Measurements from ENCODE around the gene RBX1.

RBX1 gene

GRCh38 chr22:40955571-40955970 is 4.4 kb downstream of the RBX1 start:
- ATAC-seq: no peak
- no peak for TF ChIP-seq ESRRG (CRISPR knock-in tag; IDR thresholded peaks at IDR 0.05)
- TF ChIP-seq ZNF70 (CRISPR knock-in tag; IDR thresholded peaks at IDR 0.05): no peak
- no peak for TF ChIP-seq GLIS3 (CRISPR knock-in tag; IDR thresholded peaks at IDR 0.05)
- no peak for TF ChIP-seq ARNTL (CRISPR knock-in tag; IDR thresholded peaks at IDR 0.05; ENCODE audit: borderline replicate concordance, low read depth)
- TF ChIP-seq ZC3H10 (CRISPR knock-in tag; IDR thresholded peaks at IDR 0.05): no peak
- no peak for TF ChIP-seq SNAI2 (CRISPR knock-in tag; IDR thresholded peaks at IDR 0.05)
- no peak for TF ChIP-seq TSHZ2 (CRISPR knock-in tag; IDR thresholded peaks at IDR 0.05)
- TF ChIP-seq RARB (CRISPR knock-in tag; IDR thresholded peaks at IDR 0.05): no peak
- TF ChIP-seq TOX (CRISPR knock-in tag; IDR thresholded peaks at IDR 0.05; ENCODE audit: borderline replicate concordance): no peak
- TF ChIP-seq ZNF8 (CRISPR knock-in tag; IDR thresholded peaks at IDR 0.05): no peak
- TF ChIP-seq ZFP3 (CRISPR knock-in tag; IDR thresholded peaks at IDR 0.05): no peak
- TF ChIP-seq PPARA (CRISPR knock-in tag; IDR thresholded peaks at IDR 0.05; ENCODE audit: borderline replicate concordance): no peak

DNA sequence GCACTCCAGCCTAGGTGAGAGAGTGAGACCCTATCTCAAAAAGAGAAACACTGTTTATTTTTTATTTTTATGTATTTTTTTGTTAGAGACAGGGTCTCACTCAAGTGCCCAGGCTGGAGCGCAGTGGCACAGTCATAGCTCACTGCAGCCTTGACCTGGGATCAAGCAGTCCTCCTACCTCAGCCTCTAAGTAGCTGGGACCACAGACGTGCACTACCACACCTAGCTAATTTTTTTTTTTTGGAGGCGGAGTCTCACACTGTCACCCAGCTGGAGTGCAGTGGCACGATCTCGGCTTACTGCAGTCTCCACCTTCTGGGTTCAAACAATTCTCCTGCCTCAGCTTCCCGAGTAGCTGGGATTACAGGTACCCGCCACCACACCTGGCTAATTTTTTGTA is 6.4 kb downstream of the RBX1 start:
- ATAC-seq: no peak
- no peak for TF ChIP-seq PATZ1 (CRISPR knock-in tag; IDR thresholded peaks at IDR 0.05; ENCODE audit: borderline replicate concordance)
- TF ChIP-seq ZC3H10 (CRISPR knock-in tag; IDR thresholded peaks at IDR 0.05): no peak
- no peak for TF ChIP-seq ZNF565 (CRISPR knock-in tag; conservative IDR thresholded peaks at IDR 0.05; ENCODE audit: low read depth)
- TF ChIP-seq ZNF8 (CRISPR knock-in tag; IDR thresholded peaks at IDR 0.05): no peak
- TF ChIP-seq ZNF70 (CRISPR knock-in tag; IDR thresholded peaks at IDR 0.05): no peak
- TF ChIP-seq CSDC2 (CRISPR knock-in tag; IDR thresholded peaks at IDR 0.05): no peak
- no peak for TF ChIP-seq TSHZ2 (CRISPR knock-in tag; IDR thresholded peaks at IDR 0.05)
- no peak for TF ChIP-seq ESRRG (CRISPR knock-in tag; IDR thresholded peaks at IDR 0.05)

DNA sequence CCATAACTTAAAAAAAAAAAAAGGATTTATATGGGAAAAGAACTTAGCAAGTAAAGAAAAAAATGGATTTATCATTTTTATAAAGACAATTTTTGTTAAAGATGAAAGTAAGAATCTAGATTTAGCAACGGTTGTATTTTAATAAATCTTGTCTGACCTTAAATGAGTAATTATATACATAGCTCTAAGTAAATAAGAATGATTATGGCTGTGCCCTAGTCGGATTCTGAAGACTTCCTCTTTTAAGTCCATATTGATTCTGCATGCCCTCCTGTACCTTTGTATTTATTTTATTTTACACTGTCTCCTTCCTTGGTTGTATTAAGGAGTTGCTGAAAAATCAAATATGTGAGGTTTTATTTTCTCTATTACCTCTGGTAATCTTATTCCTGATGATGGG is 7.1 kb downstream of the RBX1 start:
- no peak for ATAC-seq
- TF ChIP-seq ESRRG (CRISPR knock-in tag; IDR thresholded peaks at IDR 0.05) (no peak), ZNF8 (CRISPR knock-in tag; IDR thresholded peaks at IDR 0.05) (no peak), ZFP3 (CRISPR knock-in tag; IDR thresholded peaks at IDR 0.05) (no peak), PPARA (CRISPR knock-in tag; IDR thresholded peaks at IDR 0.05; ENCODE audit: borderline replicate concordance) (no peak), BACH2 (CRISPR knock-in tag; IDR thresholded peaks at IDR 0.05; ENCODE audit: borderline replicate concordance) (no peak), CSDC2 (CRISPR knock-in tag; IDR thresholded peaks at IDR 0.05) (no peak), ZC3H10 (CRISPR knock-in tag; IDR thresholded peaks at IDR 0.05) (no peak), ARNTL (CRISPR knock-in tag; IDR thresholded peaks at IDR 0.05; ENCODE audit: borderline replicate concordance, low read depth) (no peak), TSHZ2 (CRISPR knock-in tag; IDR thresholded peaks at IDR 0.05) (no peak), GLIS3 (CRISPR knock-in tag; IDR thresholded peaks at IDR 0.05) (no peak), PATZ1 (CRISPR knock-in tag; IDR thresholded peaks at IDR 0.05; ENCODE audit: borderline replicate concordance) (no peak), ISL1 (CRISPR knock-in tag; IDR thresholded peaks at IDR 0.05) (no peak), ZFP30 (CRISPR knock-in tag; IDR thresholded peaks at IDR 0.05) (no peak), RARB (CRISPR knock-in tag; IDR thresholded peaks at IDR 0.05) (no peak), POU6F1 (CRISPR knock-in tag; IDR thresholded peaks at IDR 0.05; ENCODE audit: borderline replicate concordance, low read depth) (no peak), ZNF70 (CRISPR knock-in tag; IDR thresholded peaks at IDR 0.05) (no peak)
- TF ChIP-seq, protein P1, sequence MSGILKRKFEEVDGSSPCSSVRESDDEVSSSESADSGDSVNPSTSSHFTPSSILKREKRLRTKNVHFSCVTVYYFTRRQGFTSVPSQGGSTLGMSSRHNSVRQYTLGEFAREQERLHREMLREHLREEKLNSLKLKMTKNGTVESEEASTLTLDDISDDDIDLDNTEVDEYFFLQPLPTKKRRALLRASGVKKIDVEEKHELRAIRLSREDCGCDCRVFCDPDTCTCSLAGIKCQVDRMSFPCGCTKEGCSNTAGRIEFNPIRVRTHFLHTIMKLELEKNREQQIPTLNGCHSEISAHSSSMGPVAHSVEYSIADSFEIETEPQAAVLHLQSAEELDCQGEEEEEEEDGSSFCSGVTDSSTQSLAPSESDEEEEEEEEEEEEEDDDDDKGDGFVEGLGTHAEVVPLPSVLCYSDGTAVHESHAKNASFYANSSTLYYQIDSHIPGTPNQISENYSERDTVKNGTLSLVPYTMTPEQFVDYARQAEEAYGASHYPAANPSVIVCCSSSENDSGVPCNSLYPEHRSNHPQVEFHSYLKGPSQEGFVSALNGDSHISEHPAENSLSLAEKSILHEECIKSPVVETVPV (CRISPR knock-in tag; IDR thresholded peaks at IDR 0.05): no peak
